Erythroblast (primary cell): ENCODE measurements around the gene NID1.

ENCODE experiments used
- GATA1 ChIP-seq: IDR thresholded peaks from 2 replicates; pipeline ENCODE4 v1.6.1; 2011; ENCODE audit warnings: low read depth, mild to moderate bottlenecking, control low read depth, low read length, moderate library complexity
- POLR2A ChIP-seq: IDR thresholded peaks from 2 replicates; pipeline ENCODE4 v1.6.1; 2011; ENCODE audit warnings: mild to moderate bottlenecking, low read length

DNA sequence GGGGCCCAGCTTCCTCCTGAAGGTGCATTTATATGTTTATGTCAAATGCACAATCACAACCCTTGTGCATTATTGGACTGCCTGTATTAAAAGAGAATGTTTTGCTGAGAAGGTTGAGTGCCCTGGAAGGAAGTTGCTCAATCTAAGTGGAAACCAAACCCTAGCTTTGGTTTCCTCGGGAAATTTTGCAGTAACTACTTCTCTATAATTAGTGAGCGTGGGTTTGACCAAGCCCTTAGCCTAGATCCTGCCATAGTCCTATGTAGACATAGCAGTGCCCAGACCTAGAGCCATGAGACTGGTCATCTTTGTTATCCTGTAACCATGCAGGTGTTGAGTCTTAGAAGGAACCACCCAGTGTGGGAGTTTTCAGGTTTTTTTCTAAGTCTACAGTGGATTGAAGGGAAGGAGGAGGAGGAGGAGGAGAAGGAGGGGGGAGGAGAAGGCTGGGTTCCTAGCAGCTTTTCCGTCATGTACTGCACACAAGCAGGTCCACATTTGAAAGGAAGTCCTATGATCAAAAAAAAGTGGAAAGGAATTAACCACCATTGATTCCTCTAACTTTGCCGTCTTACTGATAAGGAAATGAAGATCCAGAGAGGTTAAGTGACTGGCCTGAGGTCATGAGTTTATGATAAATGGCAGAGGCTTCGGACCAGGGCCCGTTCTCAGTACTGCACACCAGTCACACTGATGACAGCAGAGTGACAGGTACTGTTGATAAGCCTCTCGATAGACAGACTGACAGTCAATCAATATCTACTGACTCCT, 126.0 kb downstream of the NID1 start:
- TF ChIP-seq POLR2A (no peak), GATA1 (no peak)
